ENCODE measurements around the gene ZKSCAN4. TPM values are rescaled to one million over a fixed set of nuclear protein-coding genes. Genes with fewer than 3 reads are reported as not detected.

Gene ZKSCAN4
- total RNA-seq, 1 experiment from 2014 or later, result 7.3 TPM

- TF ChIP-seq ERG (CRISPR knock-in tag; IDR thresholded peaks at IDR 0.05) (no peak), NFYB (CRISPR knock-in tag; conservative IDR thresholded peaks at IDR 0.05; ENCODE audit: low read depth) (no peak), PRRX2 (CRISPR knock-in tag; IDR thresholded peaks at IDR 0.05) (no peak)
These were observed 8.1 kb downstream of the ZKSCAN4 start (continued) for GRCh38 chr6:28243946-28244345.

- ChIA-PET CTCF (no interaction called here), POLR2A (no interaction called here)
- H3K9me3 Mint-ChIP-seq, result peaks cover 12% of the 10 kb centered on the region
- H3K36me3 Mint-ChIP-seq, result peaks cover 21% of the 10 kb centered on the region
- no peak overlapping the region for H3K4me3 Mint-ChIP-seq
- H3K27ac Mint-ChIP-seq, result no peak overlapping the region
- H3K4me1 Mint-ChIP-seq, result peaks cover 5% of the 10 kb centered on the region
- DNase-seq (ENCODE audit: low spot score), result no peak
- no peak for ATAC-seq
- TF ChIP-seq HMGXB4 (CRISPR knock-in tag; IDR thresholded peaks at IDR 0.05) (no peak), E2F5 (CRISPR knock-in tag; IDR thresholded peaks at IDR 0.05) (no peak), NFYB (CRISPR knock-in tag; conservative IDR thresholded peaks at IDR 0.05; ENCODE audit: low read depth) (no peak), NR2C2 (CRISPR knock-in tag; IDR thresholded peaks at IDR 0.05) (no peak), USF2 (CRISPR knock-in tag; IDR thresholded peaks at IDR 0.05) (no peak), KAT7 (CRISPR knock-in tag; IDR thresholded peaks at IDR 0.05; ENCODE audit: borderline replicate concordance) (no peak), ZNF425 (CRISPR knock-in tag; conservative IDR thresholded peaks at IDR 0.05) (no peak), ESRRA (CRISPR knock-in tag; IDR thresholded peaks at IDR 0.05; ENCODE audit: borderline replicate concordance) (no peak), STAT6 (CRISPR knock-in tag; conservative IDR thresholded peaks at IDR 0.05; ENCODE audit: low read depth) (no peak), ZNF512 (CRISPR knock-in tag; IDR thresholded peaks at IDR 0.05; ENCODE audit: borderline replicate concordance) (no peak), CDX4 (CRISPR knock-in tag; IDR thresholded peaks at IDR 0.05; ENCODE audit: borderline replicate concordance) (no peak), ZBTB21 (CRISPR knock-in tag; IDR thresholded peaks at IDR 0.05; ENCODE audit: borderline replicate concordance) (no peak), FOXP1 (CRISPR knock-in tag; IDR thresholded peaks at IDR 0.05; ENCODE audit: borderline replicate concordance) (no peak)
- H3K27me3 Mint-ChIP-seq (ENCODE audit: low read depth), result no peaks in the 10 kb centered on the region
These were observed 11.6 kb downstream of the ZKSCAN4 start for GRCh38 chr6:28240471-28240870.
